ENCODE results near the gene ATF7IP2.

DNA sequence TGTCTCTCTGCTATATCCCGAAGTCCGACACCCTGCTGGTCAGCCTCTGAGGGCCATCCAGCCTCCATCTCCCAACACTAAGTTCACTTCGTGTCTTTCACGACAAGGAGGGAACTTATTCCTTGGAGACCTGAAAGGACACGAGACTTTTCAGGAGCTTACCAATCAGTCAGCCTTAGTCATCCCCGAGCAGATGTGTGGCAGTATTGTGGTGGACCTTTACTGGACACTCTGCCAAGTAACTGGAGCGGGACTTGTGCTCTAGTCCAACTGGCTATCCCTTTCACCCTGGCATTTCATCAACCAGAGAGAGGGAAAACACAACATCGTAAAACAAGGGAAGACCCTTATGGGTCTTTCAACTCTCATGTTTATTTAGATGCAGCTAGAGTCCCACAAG, 107.4 kb downstream of the ATF7IP2 start:
- TF ChIP-seq, protein P1, sequence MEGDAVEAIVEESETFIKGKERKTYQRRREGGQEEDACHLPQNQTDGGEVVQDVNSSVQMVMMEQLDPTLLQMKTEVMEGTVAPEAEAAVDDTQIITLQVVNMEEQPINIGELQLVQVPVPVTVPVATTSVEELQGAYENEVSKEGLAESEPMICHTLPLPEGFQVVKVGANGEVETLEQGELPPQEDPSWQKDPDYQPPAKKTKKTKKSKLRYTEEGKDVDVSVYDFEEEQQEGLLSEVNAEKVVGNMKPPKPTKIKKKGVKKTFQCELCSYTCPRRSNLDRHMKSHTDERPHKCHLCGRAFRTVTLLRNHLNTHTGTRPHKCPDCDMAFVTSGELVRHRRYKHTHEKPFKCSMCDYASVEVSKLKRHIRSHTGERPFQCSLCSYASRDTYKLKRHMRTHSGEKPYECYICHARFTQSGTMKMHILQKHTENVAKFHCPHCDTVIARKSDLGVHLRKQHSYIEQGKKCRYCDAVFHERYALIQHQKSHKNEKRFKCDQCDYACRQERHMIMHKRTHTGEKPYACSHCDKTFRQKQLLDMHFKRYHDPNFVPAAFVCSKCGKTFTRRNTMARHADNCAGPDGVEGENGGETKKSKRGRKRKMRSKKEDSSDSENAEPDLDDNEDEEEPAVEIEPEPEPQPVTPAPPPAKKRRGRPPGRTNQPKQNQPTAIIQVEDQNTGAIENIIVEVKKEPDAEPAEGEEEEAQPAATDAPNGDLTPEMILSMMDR (IDR thresholded peaks at IDR 0.05), result no peak
- no peak for TF ChIP-seq POLR2A (IDR thresholded peaks at IDR 0.05)

All from sigmoid colon (tissue), 3 donors.